ENCODE results near the gene REXO2. TPM values are rescaled to one million over a fixed set of nuclear protein-coding genes. Genes with fewer than 3 reads are reported as not detected.

Gene REXO2
- total RNA-seq, 1 experiment from 2014 or later: 76.0 TPM

DNA sequence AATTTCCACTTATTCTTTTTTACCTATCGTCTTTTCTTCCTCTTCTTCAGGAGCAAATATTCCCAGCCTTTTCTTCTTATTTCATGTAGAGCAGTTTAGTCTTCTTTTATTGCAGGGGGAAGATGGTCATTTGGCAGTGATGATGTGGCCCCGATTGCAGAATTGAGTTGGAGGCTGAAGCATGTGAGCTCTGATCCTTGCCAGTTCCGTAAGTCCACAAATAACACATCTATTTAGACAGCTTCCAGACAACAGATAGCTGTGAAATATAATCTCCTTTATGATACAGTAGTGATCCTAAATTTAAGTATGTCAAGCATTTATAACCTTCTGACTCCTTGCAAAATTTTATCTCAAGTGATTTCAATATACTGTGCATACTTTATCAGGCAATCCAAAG lies 27.5 kb downstream of the REXO2 start:
- H3K4me1 ChIP-seq: no peaks in the 10 kb centered on the region
- no peaks in the 10 kb centered on the region for H3K27me3 ChIP-seq
- no peak overlapping the region for H3K4me3 ChIP-seq
- H3K27ac ChIP-seq: no peak overlapping the region
- no peaks in the 10 kb centered on the region for H3K36me3 ChIP-seq
- H3K9me3 ChIP-seq (replicated peaks): no peaks in the 10 kb centered on the region
- DNase-seq: no peak

DNA sequence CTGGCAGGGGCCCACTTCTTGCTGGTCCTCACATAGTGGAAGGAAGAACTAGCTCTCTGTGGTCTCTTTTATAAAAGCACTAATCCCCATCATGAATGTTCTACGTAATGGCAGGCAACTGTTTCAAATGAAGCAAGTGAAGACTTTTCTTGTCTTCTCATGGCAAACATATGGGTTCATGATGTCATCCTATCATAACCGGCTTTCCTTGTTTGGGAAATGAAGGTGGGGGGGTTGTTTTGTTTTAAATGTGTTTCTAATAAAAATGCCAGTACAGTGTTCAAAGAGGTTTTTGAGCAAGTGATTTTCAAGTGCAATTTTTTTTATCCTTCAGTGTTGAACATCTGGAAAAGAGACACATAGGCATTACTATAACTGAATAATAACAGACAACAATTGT lies 33.4 kb downstream of the REXO2 start:
- H3K9me3 ChIP-seq (replicated peaks): no peaks in the 10 kb centered on the region
- DNase-seq: no peak
- no peak overlapping the region for H3K4me3 ChIP-seq
- H3K27me3 ChIP-seq: no peaks in the 10 kb centered on the region
- H3K27ac ChIP-seq: no peak overlapping the region
- no peaks in the 10 kb centered on the region for H3K36me3 ChIP-seq
- no peaks in the 10 kb centered on the region for H3K4me1 ChIP-seq

DNA sequence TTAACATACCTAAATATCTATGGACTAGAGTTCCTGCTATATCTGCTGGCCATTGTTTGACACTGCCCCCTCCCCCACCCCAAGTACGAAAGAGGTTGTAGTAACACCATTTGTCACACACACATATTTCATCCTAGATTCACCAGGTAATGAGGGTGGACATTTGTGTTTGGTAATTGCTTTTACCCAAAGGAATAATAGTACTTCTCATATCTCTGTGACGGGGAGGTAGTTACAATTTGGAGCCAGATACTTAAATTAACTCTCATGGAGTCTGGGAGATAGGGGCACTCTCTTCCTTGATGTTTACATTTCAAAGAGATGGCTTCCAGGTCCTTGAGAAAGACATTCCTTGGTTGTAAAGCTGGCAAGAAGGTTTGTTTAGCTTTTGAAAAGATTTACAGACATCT lies 38.7 kb downstream of the REXO2 start:
- Histone ChIP-seq H3K4me1 (no peaks in the 10 kb centered on the region), H3K27ac (no peak overlapping the region), H3K4me3 (no peak overlapping the region), H3K36me3 (no peaks in the 10 kb centered on the region), H3K9me3 (replicated peaks) (no peaks in the 10 kb centered on the region), H3K27me3 (no peaks in the 10 kb centered on the region)
- DNase-seq: no peak

DNA sequence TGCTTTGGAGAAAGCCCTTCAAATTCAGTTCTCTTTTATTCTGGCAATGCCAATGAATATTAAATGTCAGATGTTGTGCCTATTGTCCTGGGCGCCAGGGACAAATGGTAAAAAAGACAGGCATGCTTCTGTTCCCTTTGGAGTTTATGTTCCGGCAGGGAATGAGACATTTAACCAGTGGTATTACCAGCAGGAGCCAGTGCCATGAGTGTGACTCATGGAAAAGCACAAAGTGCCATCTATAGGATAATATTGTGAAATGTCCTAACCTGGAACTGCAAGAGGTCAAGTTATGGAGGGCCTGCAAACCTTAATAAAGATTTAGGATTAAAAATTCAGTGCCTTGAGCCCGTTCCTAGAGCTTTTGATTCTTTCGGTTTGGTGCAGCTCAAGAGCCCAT lies 39.5 kb downstream of the REXO2 start:
- no peak overlapping the region for H3K4me3 ChIP-seq
- no peaks in the 10 kb centered on the region for H3K27me3 ChIP-seq
- peak in 1 of 2 experiments; percentile 0 for DNase-seq
- no peaks in the 10 kb centered on the region for H3K9me3 ChIP-seq (replicated peaks)
- no peak overlapping the region for H3K27ac ChIP-seq
- no peaks in the 10 kb centered on the region for H3K36me3 ChIP-seq
- no peaks in the 10 kb centered on the region for H3K4me1 ChIP-seq

DNA sequence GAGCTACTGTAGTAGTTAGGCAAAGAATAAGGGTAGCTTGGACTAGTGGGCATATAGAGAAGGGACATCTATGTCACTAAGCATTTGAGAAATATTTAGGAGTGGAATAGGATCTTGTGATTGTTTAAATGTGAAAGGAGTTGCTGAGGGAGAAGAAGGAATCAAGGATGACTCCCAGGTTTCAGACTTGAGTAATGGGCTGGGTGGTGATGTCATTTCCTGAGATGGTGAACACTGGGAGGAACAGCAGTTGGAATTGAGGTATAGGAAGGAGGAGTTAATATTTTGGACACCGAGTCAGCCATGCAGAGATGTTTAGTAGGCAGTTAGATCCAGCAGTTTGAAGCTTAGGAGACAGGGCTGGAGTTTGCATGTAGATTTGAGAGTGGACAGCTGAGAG lies 40.1 kb downstream of the REXO2 start:
- H3K27me3 ChIP-seq: no peaks in the 10 kb centered on the region
- no peaks in the 10 kb centered on the region for H3K9me3 ChIP-seq (replicated peaks)
- H3K4me1 ChIP-seq: no peaks in the 10 kb centered on the region
- no peak overlapping the region for H3K27ac ChIP-seq
- DNase-seq: no peak
- no peaks in the 10 kb centered on the region for H3K36me3 ChIP-seq
- no peak overlapping the region for H3K4me3 ChIP-seq

DNA sequence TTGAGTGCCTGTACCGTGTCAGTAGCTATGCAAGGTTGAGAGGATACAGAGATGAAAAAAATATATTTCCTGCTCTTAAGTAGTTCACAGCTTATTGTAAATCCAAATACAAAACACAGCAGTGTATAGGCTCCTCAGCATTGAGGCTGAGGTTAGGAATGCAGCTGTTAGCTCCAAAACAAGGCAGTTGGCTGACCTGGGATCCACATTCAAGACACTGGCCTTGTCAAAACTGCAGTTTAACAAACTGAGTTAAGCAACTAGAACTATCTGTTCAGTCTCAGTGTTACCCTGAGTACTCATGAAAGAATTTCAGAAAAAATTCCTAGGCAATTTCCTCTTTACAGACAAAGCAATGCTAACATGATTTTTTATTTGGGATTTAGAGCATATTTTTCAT lies 42.8 kb downstream of the REXO2 start:
- no peak overlapping the region for H3K4me3 ChIP-seq
- H3K27ac ChIP-seq: no peak overlapping the region
- no peaks in the 10 kb centered on the region for H3K36me3 ChIP-seq
- H3K9me3 ChIP-seq (replicated peaks): no peaks in the 10 kb centered on the region
- no peaks in the 10 kb centered on the region for H3K4me1 ChIP-seq
- peak in 1 of 2 experiments; percentile 2 for DNase-seq
- no peaks in the 10 kb centered on the region for H3K27me3 ChIP-seq

DNA sequence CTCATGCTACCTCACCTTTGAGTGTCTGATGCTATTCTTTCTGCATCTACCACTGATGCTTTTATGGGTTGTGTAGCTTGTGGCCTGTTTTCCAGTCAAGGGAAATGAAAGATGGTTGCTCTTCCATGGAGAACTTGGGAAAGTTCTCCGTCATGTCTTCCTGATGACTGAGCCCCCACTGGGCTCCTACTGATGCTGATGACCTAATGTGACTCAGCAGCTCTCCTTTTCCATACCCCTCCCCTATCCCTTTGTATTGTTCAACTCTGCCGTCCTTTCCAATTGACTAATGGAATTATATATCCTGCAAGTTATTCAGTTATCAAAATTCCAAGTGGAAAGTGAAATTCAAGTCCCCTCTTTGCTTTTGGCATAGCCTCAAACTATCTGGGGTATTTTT lies 44.7 kb downstream of the REXO2 start:
- Histone ChIP-seq H3K27ac (no peak overlapping the region), H3K4me1 (no peaks in the 10 kb centered on the region), H3K4me3 (no peak overlapping the region), H3K36me3 (no peaks in the 10 kb centered on the region), H3K27me3 (no peaks in the 10 kb centered on the region), H3K9me3 (replicated peaks) (no peaks in the 10 kb centered on the region)
- no peak for DNase-seq

DNA sequence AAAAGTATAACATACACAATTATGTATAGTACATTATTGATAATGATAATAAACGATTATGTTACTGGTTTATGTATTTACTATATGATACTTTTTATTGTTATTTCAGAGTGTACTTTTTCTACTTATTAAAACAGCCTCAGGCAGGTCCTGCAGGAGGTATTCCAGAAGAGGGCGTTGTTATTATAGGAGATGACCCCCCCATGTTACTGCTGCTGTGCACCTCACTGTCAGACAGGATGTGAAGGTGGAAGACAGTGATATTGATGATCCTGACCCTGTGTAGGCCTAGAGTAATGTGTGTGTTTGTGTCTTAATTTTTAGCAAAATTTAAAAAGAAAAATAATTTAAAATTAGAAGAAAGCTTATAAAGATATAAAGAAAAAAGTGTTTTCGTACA lies 57.6 kb downstream of the REXO2 start:
- no peak overlapping the region for H3K4me3 ChIP-seq
- H3K9me3 ChIP-seq (replicated peaks): no peaks in the 10 kb centered on the region
- H3K27me3 ChIP-seq: no peaks in the 10 kb centered on the region
- no peaks in the 10 kb centered on the region for H3K36me3 ChIP-seq
- H3K27ac ChIP-seq: no peak overlapping the region
- no peaks in the 10 kb centered on the region for H3K4me1 ChIP-seq
- no peak for DNase-seq

DNA sequence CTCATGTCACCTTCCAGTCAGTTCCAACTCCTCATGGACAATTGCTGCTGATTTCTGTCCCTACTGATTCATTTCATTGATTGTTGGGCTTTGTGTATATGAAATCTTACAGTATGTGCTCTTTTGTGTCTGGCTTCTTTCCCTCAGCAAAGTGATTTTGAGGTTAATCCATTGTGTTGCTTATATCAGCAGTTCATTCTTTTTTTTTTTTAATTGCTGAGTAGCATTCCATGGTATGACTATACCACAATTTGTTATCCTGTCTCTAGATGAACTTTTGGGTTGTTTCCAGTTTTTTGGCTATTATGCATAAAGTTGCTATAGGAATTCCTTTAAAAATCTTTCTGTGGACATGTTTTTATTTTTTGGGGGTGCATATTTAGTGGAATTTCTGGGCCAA lies 60.5 kb downstream of the REXO2 start:
- H3K9me3 ChIP-seq (replicated peaks): no peaks in the 10 kb centered on the region
- no peak for DNase-seq
- H3K27me3 ChIP-seq: no peaks in the 10 kb centered on the region
- H3K36me3 ChIP-seq: no peaks in the 10 kb centered on the region
- H3K4me1 ChIP-seq: no peaks in the 10 kb centered on the region
- no peak overlapping the region for H3K4me3 ChIP-seq
- H3K27ac ChIP-seq: no peak overlapping the region

Other genes with a start within 250 kb of the REXO2 start
- 51.2 and 59.6 TPM in 2 replicates for gene NNMT, start 143.1 kb upstream of the REXO2 start, total RNA-seq (2014; rRNA removed; shearing (Covaris generic))
- 3.2 and 3.6 TPM in 2 replicates for gene C11orf71, start 39.0 kb upstream of the REXO2 start, total RNA-seq (2014; rRNA removed; shearing (Covaris generic))
- 17.4 and 19.9 TPM in 2 replicates for gene RBM7, start 38.8 kb upstream of the REXO2 start, total RNA-seq (2014; rRNA removed; shearing (Covaris generic))
- gene NXPE1, start 120.4 kb downstream of the REXO2 start, total RNA-seq (2014; rRNA removed; shearing (Covaris generic)): not detected in 2 replicates
- gene NXPE4, start 156.3 kb downstream of the REXO2 start, total RNA-seq (2014; rRNA removed; shearing (Covaris generic)): not detected in 2 replicates
- not detected in 2 replicates for gene NXPE2, start 239.1 kb downstream of the REXO2 start, total RNA-seq (2014; rRNA removed; shearing (Covaris generic))